GM12878 (cell line): ENCODE results near the gene KCNQ1. TPM values are rescaled to one million over a fixed set of nuclear protein-coding genes. Genes with fewer than 3 reads are reported as not detected.

Experiments
- ATAC-seq: fragments of 200-7000 bp; cut with Tn5 transposase; 3 replicates; pipeline ENCODE4 v1.9.1; 2020; ENCODE audit warnings: mild to moderate bottlenecking, moderate library complexity
- BruUV-seq: library from RNA; stranded (reverse); fragments of 400-500 nt; replicated peaks from 2 replicates; lab custom pipeline; 2021; lab: Mats Ljungman, UMichigan
- CTCF ChIA-PET: fragments of 300-600 bp; sonication (Branson Sonifier 250); formaldehyde crosslinking; extraction: SDS; loops from one replicate; lab custom pipeline; 2021; ENCODE audit warnings: inconsistent platforms; lab: Yijun Ruan, JAX
- POLR2A ChIA-PET: fragments of 350-600 bp; formaldehyde crosslinking; extraction: SDS; loops from one replicate; lab custom pipeline; 2021; ENCODE audit warnings: inconsistent platforms; lab: Charles Lee
- RAD21 ChIA-PET: fragments of 300-600 bp; sonication (Branson Sonifier 250); formaldehyde crosslinking; loops from one replicate; lab custom pipeline; 2023; ENCODE audit warnings: antibody characterized with exemption; ENCODE audit not compliant: unreplicated experiment; lab: Charles Lee
- SMC1A ChIA-PET: fragments of 300-600 bp; sonication (Branson Sonifier 250); formaldehyde crosslinking; loops from one replicate; lab custom pipeline; 2023; ENCODE audit not compliant: unreplicated experiment, uncharacterized antibody; lab: Charles Lee
- DNase-seq: peaks from one replicate; pipeline ENCODE4 v3.0.0-alpha.2; 2011; ENCODE audit warnings: low read depth, low spot score
- FAIRE-seq: peaks from 3 replicates; lab custom pipeline; 2011; peaks lifted over from hg19 to GRCh38; lab: Jason Lieb, UNC
- H2AFZ ChIP-seq: 2 replicates; pipeline ENCODE4 v1.6.0; 2011; ENCODE audit warnings: low read depth, low read length, control low read depth; ENCODE audit not compliant: control insufficient read depth
- H3K27ac ChIP-seq: 2 replicates; pipeline ENCODE4 v1.5.1; 2011; ENCODE audit warnings: control low read depth; ENCODE audit not compliant: control insufficient read depth, insufficient read depth
- H3K27me3 ChIP-seq, 2 experiments: replicated peaks in 1 of 2; 2 replicates each; pipeline versions ENCODE4 v1.6.0 to v1.6.1; 2011; ENCODE audit warnings: low read length in 1 of 2; ENCODE audit not compliant: control insufficient read depth in 2 of 2, insufficient read depth in 2 of 2
- H3K36me3 ChIP-seq, 2 experiments: 2 replicates each; pipeline ENCODE4 v1.5.1; 2011; ENCODE audit warnings: low read length in 1 of 2; ENCODE audit not compliant: control insufficient read depth in 2 of 2, insufficient read depth in 2 of 2
- H3K4me1 ChIP-seq: 2 replicates; pipeline ENCODE4 v1.6.1; 2011; ENCODE audit warnings: mild to moderate bottlenecking, low read length, moderate library complexity, mixed read lengths; ENCODE audit not compliant: control insufficient read depth, insufficient read depth
- H3K4me2 ChIP-seq: 2 replicates; pipeline ENCODE4 v1.6.0; 2011; ENCODE audit warnings: control low read depth; ENCODE audit not compliant: control insufficient read depth, insufficient read depth
- H3K4me3 ChIP-seq: fragments of 200-600 bp; sonication (generic); 2 replicates; pipeline ENCODE4 v1.5.1; 2016
- H3K79me2 ChIP-seq: 2 replicates; pipeline ENCODE4 v1.6.0; 2011; ENCODE audit warnings: low read length; ENCODE audit not compliant: control insufficient read depth, insufficient read depth
- H3K9ac ChIP-seq: 2 replicates; pipeline ENCODE4 v1.8.0; 2011; ENCODE audit warnings: low read length, control low read depth, mixed read lengths; ENCODE audit not compliant: control insufficient read depth, insufficient read depth
- H3K9me3 ChIP-seq: replicated peaks from 3 replicates; pipeline ENCODE4 v1.5.1; 2011; ENCODE audit warnings: mild to moderate bottlenecking, low read length; ENCODE audit not compliant: control insufficient read depth, insufficient read depth
- H4K20me1 ChIP-seq: 2 replicates; pipeline ENCODE4 v1.6.0; 2011; ENCODE audit not compliant: control insufficient read depth, insufficient read depth
- RFX5 ChIP-seq: IDR thresholded peaks from 2 replicates; pipeline ENCODE4 v1.6.1; 2011; ENCODE audit warnings: low read depth, low read length, improper control_type of control experiment
- WGBS: methylation state at CpG from one replicate; pipeline ENCODE4 v1.1.6; 2016; ENCODE audit warnings: low lambda C conversion rate; ENCODE audit not compliant: insufficient replicate concordance, insufficient coverage; ENCODE audit errors: missing lambda C conversion rate; 5-methylcytosine and 5-hydroxymethylcytosine counted together
- in situ Hi-C: fragments of 300-500 bp; cut with MboI; formaldehyde crosslinking; loops from 9 replicates; pipeline ENCODE4 v1.14.3; 2018; ENCODE audit warnings: mixed read lengths
- intact Hi-C: fragments of 100-400 bp; cut with micrococcal nuclease; formaldehyde crosslinking; loops from one replicate; pipeline ENCODE4 v1.14.2; 2022; ENCODE audit not compliant: unreplicated experiment
- polyA plus RNA-seq, 11 experiments: library from polyadenylated mRNA; depleted of rRNA in 4 of 11; unstranded in 6 of 11; stranded (reverse) in 5 of 11; fragments of >200 nt; fragmentation: Nextera tagmentation in 4 of 11; fragmentation: Illumina TruSeq in 1 of 11; extraction: Ambion mirVana in 4 of 11; extraction: Trizol in 1 of 11; gene quantifications; 1 replicate in 1 of 11; 2 replicates in 10 of 11; pipeline versions ENCODE4 v1.2.1 to v1.2.3, GENCODE V29; 2011 to 2016; ENCODE audit warnings: inconsistent platforms in 2 of 11, missing spikeins in 2 of 11, low read depth in 1 of 11
- total RNA-seq, 4 experiments: library from RNA; depleted of rRNA in 3 of 4; stranded (reverse); fragments of >200 nt in 3 of 4; fragmentation: Illumina TruSeq in 1 of 4; extraction: Trizol in 1 of 4; gene quantifications; 2 replicates each; pipeline versions ENCODE4 v1.2.1 to v1.2.3, GENCODE V29; 2013 to 2021
- TF ChIP-seq, protein P1 (sequence below): fragments of 450-650 bp; IDR thresholded peaks from 2 replicates; pipeline ENCODE4 v1.6.1; 2018; ENCODE audit warnings: mild to moderate bottlenecking, low read depth, moderate library complexity; ENCODE audit not compliant: partially characterized antibody
- TF ChIP-seq, protein P2 (sequence below): fragments of 450-650 bp; formaldehyde crosslinking; IDR thresholded peaks from 2 replicates; pipeline ENCODE4 v1.4.0; 2022; ENCODE audit warnings: mild to moderate bottlenecking, moderate library complexity

Gene KCNQ1
- total and polyA plus RNA-seq, 10 of the 15 experiments (the other 5 are each of a cell fraction or from before 2014, with no cell fraction given), result 0.03 to 0.15 (median 0.12) TPM; not detected in 7

DNA sequence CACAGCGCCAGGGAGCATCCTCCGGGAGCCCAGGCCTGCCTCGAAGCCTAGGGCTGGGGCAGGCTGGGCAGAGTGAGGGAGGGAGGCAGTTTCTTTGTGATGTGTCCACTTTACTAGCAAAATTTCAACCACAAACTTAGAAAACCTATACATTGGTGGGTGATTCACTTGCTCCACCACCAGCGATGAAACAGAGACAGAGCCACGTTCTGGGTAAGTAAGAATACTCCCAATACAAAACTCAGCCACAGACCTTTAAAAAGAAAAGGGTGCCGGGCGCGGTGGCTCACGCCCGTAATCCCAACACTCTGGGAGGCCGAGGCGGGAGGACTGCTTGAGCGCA, 418.4 kb downstream of the KCNQ1 start:
- intact Hi-C loops (no loop called here), in situ Hi-C loops (no loop called here)
- ChIA-PET CTCF (no interaction called here), SMC1A (no interaction called here), RAD21 (no interaction called here), POLR2A (no interaction called here)
- H4K20me1 ChIP-seq, result no peaks in the 10 kb centered on the region
- peaks cover 2 to 3% of the 10 kb centered on the region in 2 experiments for H3K27me3 ChIP-seq
- no peaks in the 10 kb centered on the region; the same call in 2 of the 3 replicates for H3K9me3 ChIP-seq
- no peak overlapping the region for H3K27ac ChIP-seq
- no peak overlapping the region for H3K9ac ChIP-seq
- H2AFZ ChIP-seq, result no peak overlapping the region
- no peak for FAIRE-seq
- no peaks in the 10 kb centered on the region for H3K4me1 ChIP-seq
- WGBS, result 58% methylated on average over 13 of the region's 13 CpGs
- TF ChIP-seq, protein P1, sequence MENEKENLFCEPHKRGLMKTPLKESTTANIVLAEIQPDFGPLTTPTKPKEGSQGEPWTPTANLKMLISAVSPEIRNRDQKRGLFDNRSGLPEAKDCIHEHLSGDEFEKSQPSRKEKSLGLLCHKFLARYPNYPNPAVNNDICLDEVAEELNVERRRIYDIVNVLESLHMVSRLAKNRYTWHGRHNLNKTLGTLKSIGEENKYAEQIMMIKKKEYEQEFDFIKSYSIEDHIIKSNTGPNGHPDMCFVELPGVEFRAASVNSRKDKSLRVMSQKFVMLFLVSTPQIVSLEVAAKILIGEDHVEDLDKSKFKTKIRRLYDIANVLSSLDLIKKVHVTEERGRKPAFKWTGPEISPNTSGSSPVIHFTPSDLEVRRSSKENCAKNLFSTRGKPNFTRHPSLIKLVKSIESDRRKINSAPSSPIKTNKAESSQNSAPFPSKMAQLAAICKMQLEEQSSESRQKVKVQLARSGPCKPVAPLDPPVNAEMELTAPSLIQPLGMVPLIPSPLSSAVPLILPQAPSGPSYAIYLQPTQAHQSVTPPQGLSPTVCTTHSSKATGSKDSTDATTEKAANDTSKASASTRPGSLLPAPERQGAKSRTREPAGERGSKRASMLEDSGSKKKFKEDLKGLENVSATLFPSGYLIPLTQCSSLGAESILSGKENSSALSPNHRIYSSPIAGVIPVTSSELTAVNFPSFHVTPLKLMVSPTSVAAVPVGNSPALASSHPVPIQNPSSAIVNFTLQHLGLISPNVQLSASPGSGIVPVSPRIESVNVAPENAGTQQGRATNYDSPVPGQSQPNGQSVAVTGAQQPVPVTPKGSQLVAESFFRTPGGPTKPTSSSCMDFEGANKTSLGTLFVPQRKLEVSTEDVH, result no peak
- TF ChIP-seq RFX5, result no peak
- TF ChIP-seq, protein P2, sequence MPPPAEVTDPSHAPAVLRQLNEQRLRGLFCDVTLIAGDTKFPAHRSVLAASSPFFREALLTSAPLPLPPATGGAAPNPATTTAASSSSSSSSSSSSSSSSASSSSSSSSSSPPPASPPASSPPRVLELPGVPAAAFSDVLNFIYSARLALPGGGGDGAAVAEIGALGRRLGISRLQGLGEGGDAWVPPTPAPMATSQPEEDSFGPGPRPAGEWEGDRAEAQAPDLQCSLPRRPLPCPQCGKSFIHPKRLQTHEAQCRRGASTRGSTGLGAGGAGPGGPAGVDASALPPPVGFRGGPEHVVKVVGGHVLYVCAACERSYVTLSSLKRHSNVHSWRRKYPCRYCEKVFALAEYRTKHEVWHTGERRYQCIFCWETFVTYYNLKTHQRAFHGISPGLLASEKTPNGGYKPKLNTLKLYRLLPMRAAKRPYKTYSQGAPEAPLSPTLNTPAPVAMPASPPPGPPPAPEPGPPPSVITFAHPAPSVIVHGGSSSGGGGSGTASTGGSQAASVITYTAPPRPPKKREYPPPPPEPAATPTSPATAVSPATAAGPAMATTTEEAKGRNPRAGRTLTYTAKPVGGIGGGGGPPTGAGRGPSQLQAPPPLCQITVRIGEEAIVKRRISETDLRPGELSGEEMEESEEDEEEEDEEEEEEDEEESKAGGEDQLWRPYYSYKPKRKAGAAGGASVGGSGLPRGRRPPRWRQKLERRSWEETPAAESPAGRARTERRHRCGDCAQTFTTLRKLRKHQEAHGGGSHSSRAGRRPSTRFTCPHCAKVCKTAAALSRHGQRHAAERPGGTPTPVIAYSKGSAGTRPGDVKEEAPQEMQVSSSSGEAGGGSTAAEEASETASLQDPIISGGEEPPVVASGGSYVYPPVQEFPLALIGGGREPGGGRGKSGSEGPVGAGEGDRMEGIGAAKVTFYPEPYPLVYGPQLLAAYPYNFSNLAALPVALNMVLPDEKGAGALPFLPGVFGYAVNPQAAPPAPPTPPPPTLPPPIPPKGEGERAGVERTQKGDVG (CRISPR knock-in tag), result no peak
- no peak overlapping the region for H3K4me2 ChIP-seq
- BruUV-seq, result no TSS peak
- H3K79me2 ChIP-seq, result no peaks in the 10 kb centered on the region
- H3K36me3 ChIP-seq, result no peaks in the 10 kb centered on the region
- DNase-seq, result no peak
- no peak for ATAC-seq
- H3K4me3 ChIP-seq, result no peak overlapping the region
